ENCODE data around the gene KIF1A. TPM values are rescaled to one million over a fixed set of nuclear protein-coding genes. Genes with fewer than 3 reads are reported as not detected.

KIF1A gene
- total RNA-seq, 2 experiments from 2014 or later = not detected

GRCh38 chr2:240737512-240737911 lies 82.5 kb downstream of the KIF1A start:
- CTCF ChIA-PET = no interaction called here
- Histone ChIP-seq H3K36me3 (ENCODE audit: insufficient read depth, low read length) (no peaks in the 10 kb centered on the region), H3K4me1 (ENCODE audit: insufficient read depth, low read length) (peaks cover 14% of the 10 kb centered on the region), H3K4me3 (ENCODE audit: low read length) (no peak overlapping the region), H3K9me3 (ENCODE audit: control insufficient read depth in 1 of 2, insufficient read depth in 1 of 2, low read length in 2 of 2) (no peaks in the 10 kb centered on the region), H3K27ac (ENCODE audit: low read depth in 1 of 2, low read length in 2 of 2) (no peak overlapping the region), H3K27me3 (ENCODE audit: control insufficient read depth in 1 of 2, insufficient read depth in 2 of 2, low read length in 2 of 2) (no peaks in the 10 kb centered on the region)
- DNase-seq = no peak
- intact Hi-C loops (cut with DNase I, micrococcal nuclease) = loop anchor here in 1 of 2 experiments (10.0 kb wide), 1 partner anchor 223 kb away; no protein-coding TSS in a partner anchor
- Mint-ChIP-seq H3K27me3 (no peaks in the 10 kb centered on the region), H3K4me3 (no peak overlapping the region), H3K9me3 (no peaks in the 10 kb centered on the region), H3K27ac (no peak overlapping the region), H3K36me3 (ENCODE audit: low read depth) (no peaks in the 10 kb centered on the region), H3K4me1 (ENCODE audit: low read depth) (no peaks in the 10 kb centered on the region)
- TF ChIP-seq CTCF (IDR thresholded peaks at IDR 0.05) = no peak
- ATAC-seq (ENCODE audit: poor library complexity) = no peak
- POLR2A ChIA-PET = no interaction called here

- TF ChIP-seq CTCF (IDR thresholded peaks at IDR 0.05) = no peak
- peaks cover 14% of the 10 kb centered on the region for H3K4me1 ChIP-seq (ENCODE audit: insufficient read depth, low read length)
- ChIA-PET POLR2A (no interaction called here), CTCF (no interaction called here)
- Mint-ChIP-seq H3K9me3 (no peaks in the 10 kb centered on the region), H3K4me3 (no peak overlapping the region), H3K4me1 (ENCODE audit: low read depth) (no peaks in the 10 kb centered on the region), H3K36me3 (ENCODE audit: low read depth) (no peaks in the 10 kb centered on the region), H3K27me3 (no peaks in the 10 kb centered on the region), H3K27ac (no peak overlapping the region)
- H3K9me3 ChIP-seq (ENCODE audit: control insufficient read depth in 1 of 2, insufficient read depth in 1 of 2, low read length in 2 of 2) = no peaks in the 10 kb centered on the region
- DNase-seq (no peak), ATAC-seq (ENCODE audit: poor library complexity) (no peak)
- no peak overlapping the region for H3K27ac ChIP-seq (ENCODE audit: low read depth in 1 of 2, low read length in 2 of 2)
- intact Hi-C loops (cut with DNase I, micrococcal nuclease) = loop anchor here in 1 of 2 experiments (10.0 kb wide), 1 partner anchor 222 kb away; no protein-coding TSS in a partner anchor
- H3K4me3 ChIP-seq (ENCODE audit: low read length) = no peak overlapping the region
- H3K27me3 ChIP-seq (ENCODE audit: control insufficient read depth in 1 of 2, insufficient read depth in 2 of 2, low read length in 2 of 2) = no peaks in the 10 kb centered on the region
- no peaks in the 10 kb centered on the region for H3K36me3 ChIP-seq (ENCODE audit: insufficient read depth, low read length)
These were observed 83.5 kb downstream of the KIF1A start for GRCh38 chr2:240736281-240737250.

- Mint-ChIP-seq H3K9me3 (no peaks in the 10 kb centered on the region), H3K27ac (no peak overlapping the region), H3K36me3 (ENCODE audit: low read depth) (no peaks in the 10 kb centered on the region), H3K27me3 (no peaks in the 10 kb centered on the region), H3K4me3 (no peak overlapping the region), H3K4me1 (ENCODE audit: low read depth) (no peaks in the 10 kb centered on the region)
- ATAC-seq (ENCODE audit: poor library complexity) = no peak
- Histone ChIP-seq H3K27me3 (ENCODE audit: control insufficient read depth in 1 of 2, insufficient read depth in 2 of 2, low read length in 2 of 2) (no peaks in the 10 kb centered on the region), H3K4me1 (ENCODE audit: insufficient read depth, low read length) (peaks cover 12% of the 10 kb centered on the region), H3K27ac (ENCODE audit: low read depth in 1 of 2, low read length in 2 of 2) (no peak overlapping the region), H3K4me3 (ENCODE audit: low read length) (no peak overlapping the region), H3K36me3 (ENCODE audit: insufficient read depth, low read length) (no peaks in the 10 kb centered on the region), H3K9me3 (ENCODE audit: control insufficient read depth in 1 of 2, insufficient read depth in 1 of 2, low read length in 2 of 2) (no peaks in the 10 kb centered on the region)
- ChIA-PET CTCF (no interaction called here), POLR2A (no interaction called here)
- no peak for DNase-seq
- no peak for TF ChIP-seq CTCF (IDR thresholded peaks at IDR 0.05)
- intact Hi-C loops (cut with DNase I, micrococcal nuclease) = loop anchor here in 1 of 2 experiments (10.0 kb wide), 1 partner anchor 221 kb away; no protein-coding TSS in a partner anchor
These were observed 84.5 kb downstream of the KIF1A start for GRCh38 chr2:240735476-240735875.
